Ishikawa (cell line): ENCODE data around the gene KLHL11.

Source experiments
- CEBPB ChIP-seq: IDR thresholded peaks from 2 replicates; pipeline ENCODE4 v1.6.1; 2012
- CREB1 ChIP-seq: IDR thresholded peaks from 2 replicates; pipeline ENCODE4 v1.6.1; 2012; ENCODE audit warnings: low read depth
- EGR1 ChIP-seq: IDR thresholded peaks from 2 replicates; pipeline ENCODE4 v1.6.1; 2012
- EP300 ChIP-seq: IDR thresholded peaks from 2 replicates; pipeline ENCODE4 v1.6.1; 2012; ENCODE audit warnings: borderline replicate concordance
- FOXM1 ChIP-seq: IDR thresholded peaks from 2 replicates; pipeline ENCODE4 v1.6.1; 2012; ENCODE audit warnings: low read depth, borderline replicate concordance
- MAX ChIP-seq: IDR thresholded peaks from 2 replicates; pipeline ENCODE4 v1.6.1; 2012
- RAD21 ChIP-seq: IDR thresholded peaks from 2 replicates; pipeline ENCODE4 v1.6.1; 2012; ENCODE audit warnings: low read depth
- REST ChIP-seq: IDR thresholded peaks from 2 replicates; pipeline ENCODE4 v1.6.1; 2012; ENCODE audit warnings: low read depth, mild to moderate bottlenecking
- TAF1 ChIP-seq: IDR thresholded peaks from 2 replicates; pipeline ENCODE4 v1.6.1; 2012; ENCODE audit warnings: low read depth, mild to moderate bottlenecking
- TCF12 ChIP-seq: IDR thresholded peaks from 2 replicates; pipeline ENCODE4 v1.6.1; 2012; ENCODE audit warnings: low read depth
- TEAD4 ChIP-seq: IDR thresholded peaks from 2 replicates; pipeline ENCODE4 v1.6.1; 2012
- YY1 ChIP-seq: IDR thresholded peaks from 2 replicates; pipeline ENCODE4 v1.6.1; 2012; ENCODE audit warnings: low read depth

DNA sequence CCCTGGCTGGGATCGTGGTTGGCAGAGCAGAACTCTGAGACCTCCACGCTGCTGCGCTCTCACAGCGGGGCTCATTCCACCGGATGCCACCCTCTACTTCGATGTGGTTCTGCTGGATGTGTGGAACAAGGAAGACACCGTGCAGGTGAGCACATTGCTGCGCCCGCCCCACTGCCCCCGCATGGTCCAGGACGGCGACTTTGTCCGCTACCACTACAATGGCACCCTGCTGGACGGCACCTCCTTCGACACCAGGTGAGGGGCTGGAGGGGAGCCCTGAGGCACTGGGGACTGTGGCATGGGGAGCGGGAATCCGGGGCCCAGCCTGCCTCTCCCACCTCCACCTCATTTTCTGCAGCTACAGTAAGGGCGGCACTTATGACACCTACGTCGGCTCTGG lies 47.2 kb downstream of the KLHL11 start:
- TF ChIP-seq EP300 (no peak), TAF1 (no peak), RAD21 (no peak), YY1 (no peak), CEBPB (no peak), FOXM1 (no peak), TCF12 (no peak), EGR1 (no peak), REST (no peak), TEAD4 (no peak), CREB1 (no peak), MAX (no peak)
